ENCODE results near the gene UBE3D. TPM values are rescaled to one million over a fixed set of nuclear protein-coding genes. Genes with fewer than 3 reads are reported as not detected.
"Not testable (repeated sequence)": the region's sequence is repeated elsewhere in the genome, so short reads cannot be mapped to it uniquely, and the experiment has no call there.

UBE3D gene
- total and polyA plus RNA-seq, 11 donors = 2.0 to 5.3 (median 2.9) TPM

DNA sequence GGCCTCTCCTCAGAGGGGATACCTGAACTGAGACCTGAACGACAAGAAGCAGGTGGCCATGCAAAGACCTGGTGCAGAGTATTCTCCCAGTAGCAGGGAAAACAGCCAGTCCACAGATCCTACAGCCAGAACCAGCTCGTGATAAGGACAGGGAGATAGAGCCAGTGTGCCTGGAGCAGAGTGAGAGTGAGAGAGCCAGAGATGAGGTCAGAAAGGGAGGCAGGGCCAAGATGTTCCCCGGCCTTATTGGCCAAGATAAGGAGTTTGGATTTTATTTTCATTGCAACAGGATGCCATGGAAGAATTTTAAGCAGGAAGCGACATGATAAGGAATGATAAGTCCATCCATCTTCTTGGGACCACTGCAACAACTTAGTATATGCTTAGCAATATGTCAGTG lies 111.8 kb downstream of the UBE3D start:
- Histone ChIP-seq H3K36me3 (peaks cover 0 to 9% (median 0%) of the 10 kb centered on the region in 9 donors), H3K27ac (no peak overlapping the region), H3K4me3 (no peak overlapping the region), H3K27me3 (no peaks in the 10 kb centered on the region), H3K9me3 (peaks cover 0 to 14% (median 0%) of the 10 kb centered on the region in 12 donors), H3K4me1 (peaks cover 0 to 16% (median 2%) of the 10 kb centered on the region in 12 donors)
- 20 to 28% (median 23%) methylated on average over 4 of the region's 4 CpGs for WGBS, 4 donors
- ATAC-seq (peak; percentile 93 to 97 (median 95)), DNase-seq (peak in 4 of 5 donors; percentile 35 to 58 (median 42))
- intact Hi-C loops (cut with DNase I) = no loop called here
- TF ChIP-seq, protein P1, sequence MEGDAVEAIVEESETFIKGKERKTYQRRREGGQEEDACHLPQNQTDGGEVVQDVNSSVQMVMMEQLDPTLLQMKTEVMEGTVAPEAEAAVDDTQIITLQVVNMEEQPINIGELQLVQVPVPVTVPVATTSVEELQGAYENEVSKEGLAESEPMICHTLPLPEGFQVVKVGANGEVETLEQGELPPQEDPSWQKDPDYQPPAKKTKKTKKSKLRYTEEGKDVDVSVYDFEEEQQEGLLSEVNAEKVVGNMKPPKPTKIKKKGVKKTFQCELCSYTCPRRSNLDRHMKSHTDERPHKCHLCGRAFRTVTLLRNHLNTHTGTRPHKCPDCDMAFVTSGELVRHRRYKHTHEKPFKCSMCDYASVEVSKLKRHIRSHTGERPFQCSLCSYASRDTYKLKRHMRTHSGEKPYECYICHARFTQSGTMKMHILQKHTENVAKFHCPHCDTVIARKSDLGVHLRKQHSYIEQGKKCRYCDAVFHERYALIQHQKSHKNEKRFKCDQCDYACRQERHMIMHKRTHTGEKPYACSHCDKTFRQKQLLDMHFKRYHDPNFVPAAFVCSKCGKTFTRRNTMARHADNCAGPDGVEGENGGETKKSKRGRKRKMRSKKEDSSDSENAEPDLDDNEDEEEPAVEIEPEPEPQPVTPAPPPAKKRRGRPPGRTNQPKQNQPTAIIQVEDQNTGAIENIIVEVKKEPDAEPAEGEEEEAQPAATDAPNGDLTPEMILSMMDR (IDR thresholded peaks at IDR 0.05) = no peak
- TF ChIP-seq POLR2A (IDR thresholded peaks at IDR 0.05) = no peak

DNA sequence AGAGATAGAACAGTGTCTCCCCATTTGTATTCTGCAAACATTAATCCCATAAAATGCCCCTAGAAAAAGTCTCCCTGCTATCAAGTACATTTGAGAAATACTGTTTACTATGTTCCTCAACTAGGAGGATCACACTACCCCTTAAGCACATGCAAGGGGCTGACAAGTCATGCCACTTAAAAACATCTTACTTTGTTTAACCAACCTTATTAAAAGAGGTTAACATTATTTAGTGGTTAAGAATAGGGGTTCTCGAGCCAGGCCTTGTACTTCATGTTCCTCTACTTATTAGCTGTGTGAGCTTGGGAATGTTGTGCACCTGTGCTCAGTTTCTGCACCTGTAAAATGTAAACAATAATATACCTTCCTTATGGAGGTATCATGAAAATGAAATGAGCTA lies 113.7 kb downstream of the UBE3D start:
- Histone ChIP-seq H3K27me3 (no peaks in the 10 kb centered on the region), H3K36me3 (peaks cover 0 to 8% (median 0%) of the 10 kb centered on the region in 9 donors), H3K4me1 (peaks cover 0 to 16% (median 2%) of the 10 kb centered on the region in 12 donors), H3K9me3 (peaks cover 0 to 24% (median 0%) of the 10 kb centered on the region in 12 donors), H3K4me3 (no peak overlapping the region), H3K27ac (no peak overlapping the region)
- ATAC-seq = no peak
- no peak for DNase-seq
- 90 to 100% (median 97%) methylated on average over 1 of the region's 1 CpG for WGBS, 4 donors
- TF ChIP-seq, protein P1 (IDR thresholded peaks at IDR 0.05) = no peak
- TF ChIP-seq POLR2A (IDR thresholded peaks at IDR 0.05) = no peak
- intact Hi-C loops (cut with DNase I) = no loop called here

DNA sequence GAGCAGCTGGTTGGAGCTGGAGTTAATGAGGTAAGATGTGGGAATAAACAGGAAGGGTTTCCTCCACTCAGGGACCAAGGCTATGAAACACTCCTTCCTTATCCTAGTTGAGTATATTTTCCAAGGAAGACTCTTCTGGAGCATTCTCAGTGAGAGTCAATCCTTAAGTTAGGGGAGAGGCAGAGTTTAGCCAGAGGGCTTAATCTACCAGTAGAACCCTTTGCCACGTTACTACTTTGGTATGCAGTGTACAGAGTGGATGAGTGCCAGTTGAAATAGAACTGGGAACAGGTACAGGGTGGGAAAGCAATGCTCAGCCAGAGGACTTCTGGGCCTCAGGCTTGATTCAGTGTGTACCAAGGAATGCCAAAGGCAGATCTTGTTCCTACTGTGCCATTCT lies 114.3 kb downstream of the UBE3D start:
- TF ChIP-seq POLR2A (IDR thresholded peaks at IDR 0.05) = no peak
- TF ChIP-seq, protein P1 (IDR thresholded peaks at IDR 0.05) = no peak
- Histone ChIP-seq H3K36me3 (peaks cover 0 to 3% (median 0%) of the 10 kb centered on the region in 9 donors), H3K27me3 (no peaks in the 10 kb centered on the region), H3K4me1 (peaks cover 0 to 16% (median 2%) of the 10 kb centered on the region in 12 donors), H3K27ac (no peak overlapping the region), H3K9me3 (peaks cover 0 to 24% (median 0%) of the 10 kb centered on the region in 12 donors), H3K4me3 (no peak overlapping the region)
- peak in 2 of 4 donors; percentile 39 to 70 for ATAC-seq
- intact Hi-C loops (cut with DNase I) = no loop called here
- no peak for DNase-seq
- WGBS, 4 donors = 20 to 47% (median 44%) methylated on average over 1 of the region's 1 CpG

DNA sequence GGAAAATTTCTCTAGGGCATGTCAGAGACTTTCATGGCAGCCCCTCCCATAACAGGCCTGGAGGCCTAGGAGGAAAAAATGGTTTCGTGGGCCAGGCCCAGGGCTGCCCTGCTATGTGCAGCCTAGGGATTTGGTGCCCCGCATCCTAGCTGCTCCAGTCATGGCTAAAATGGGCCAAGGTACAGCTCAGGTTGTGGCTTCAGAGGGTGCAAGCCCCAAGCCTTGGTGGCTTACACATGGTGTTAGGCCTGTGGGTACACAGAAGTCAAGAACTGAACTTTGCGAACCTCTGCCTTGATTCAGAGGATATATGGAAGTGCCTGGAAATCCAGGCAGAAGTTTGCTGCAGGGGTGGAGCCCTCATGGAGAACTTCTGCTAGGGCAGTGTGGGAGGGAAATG lies 134.7 kb downstream of the UBE3D start:
- DNase-seq; intact Hi-C loops (cut with DNase I); H3K27me3 ChIP-seq; H3K4me1 ChIP-seq; ATAC-seq; H3K4me3 ChIP-seq; H3K27ac ChIP-seq; H3K36me3 ChIP-seq: not testable (repeated sequence)
- peaks cover 0 to 23% (median 6%) of the 10 kb centered on the region in 12 donors for H3K9me3 ChIP-seq
- WGBS, 4 donors = 97 to 100% (median 99%) methylated on average over 1 to 3 of the region's 3 CpGs

Data from heart left ventricle (tissue), 16 donors.